Measurements from ENCODE around the gene SLC22A8. TPM values are rescaled to one million over a fixed set of nuclear protein-coding genes. Genes with fewer than 3 reads are reported as not detected.
"Not testable (repeated sequence)": the region's sequence is repeated elsewhere in the genome, so short reads cannot be mapped to it uniquely, and the experiment has no call there.

SLC22A8 gene
- total RNA-seq, 1 experiment from 2014 or later, result not detected

- no peak for DNase-seq
- H3K4me3 Mint-ChIP-seq (ENCODE audit: unreplicated experiment), result no peak overlapping the region
- no peak overlapping the region for H3K27ac Mint-ChIP-seq (ENCODE audit: unreplicated experiment)
- H3K4me1 Mint-ChIP-seq (ENCODE audit: low read depth, unreplicated experiment), result no peaks in the 10 kb centered on the region
- intact Hi-C loops (cut with micrococcal nuclease; ENCODE audit: unreplicated experiment), result no loop called here
- no peaks in the 10 kb centered on the region for H3K27me3 ChIP-seq (replicated peaks; ENCODE audit: control insufficient read depth, insufficient read depth, low read length)
- no peaks in the 10 kb centered on the region; the same call in 1 of the 2 replicates for H3K9me3 ChIP-seq
- no TSS peak for BruUV-seq (replicated peaks)
- POLR2A ChIA-PET, result no interaction called here
- H3K9me3 Mint-ChIP-seq (ENCODE audit: unreplicated experiment), result peaks cover 9% of the 10 kb centered on the region
- peaks cover 2% of the 10 kb centered on the region for H3K27me3 Mint-ChIP-seq (ENCODE audit: insufficient read depth, unreplicated experiment)
- CTCF ChIA-PET, result no interaction called here
- H3K4me3 ChIP-seq (ENCODE audit: low read depth, low read length), result no peak overlapping the region
- no peaks in the 10 kb centered on the region for H3K36me3 Mint-ChIP-seq (ENCODE audit: insufficient read depth, unreplicated experiment)
- TF ChIP-seq CTCF (IDR thresholded peaks at IDR 0.05; ENCODE audit: insufficient read depth in 1 of 2, low read depth in 1 of 2, low read length in 1 of 2, severe bottlenecking in 1 of 2, unreplicated experiment in 1 of 2), result no peak
- no peaks in the 10 kb centered on the region; the same call in 1 of the 2 replicates for H3K4me1 ChIP-seq
- no peaks in the 10 kb centered on the region for H3K36me3 ChIP-seq (ENCODE audit: control insufficient read depth, insufficient read depth, low read length)
Observed at GRCh38 chr11:62948765-62949320, 66.8 kb downstream of the SLC22A8 start.

- BruUV-seq (replicated peaks); H3K9me3 Mint-ChIP-seq (ENCODE audit: unreplicated experiment); H3K4me3 ChIP-seq (ENCODE audit: low read depth, low read length); CTCF ChIA-PET; intact Hi-C loops (cut with micrococcal nuclease; ENCODE audit: unreplicated experiment); POLR2A ChIA-PET; H3K4me3 Mint-ChIP-seq (ENCODE audit: unreplicated experiment); H3K4me1 Mint-ChIP-seq (ENCODE audit: low read depth, unreplicated experiment); DNase-seq; H3K27me3 ChIP-seq (replicated peaks; ENCODE audit: control insufficient read depth, insufficient read depth, low read length); H3K27ac Mint-ChIP-seq (ENCODE audit: unreplicated experiment); H3K9me3 ChIP-seq; H3K4me1 ChIP-seq; H3K27me3 Mint-ChIP-seq (ENCODE audit: insufficient read depth, unreplicated experiment); H3K36me3 Mint-ChIP-seq (ENCODE audit: insufficient read depth, unreplicated experiment); H3K36me3 ChIP-seq (ENCODE audit: control insufficient read depth, insufficient read depth, low read length): not testable (repeated sequence)
Observed at GRCh38 chr11:62945538-62945937, 70.1 kb downstream of the SLC22A8 start.

Other genes starting within 250 kb of the SLC22A8 start
- 26.8 and 30.1 TPM in 2 replicates for gene TAF6L, start 244.4 kb downstream of the SLC22A8 start, total RNA-seq (2022)
- gene TMEM179B, start 228.4 kb downstream of the SLC22A8 start, total RNA-seq (2022), result 59.9 and 68.4 TPM in 2 replicates
- 22.7 and 28.1 TPM in 2 replicates for gene TMEM223, start 223.8 kb downstream of the SLC22A8 start, total RNA-seq (2022)
- gene NXF1, start 210.4 kb downstream of the SLC22A8 start, total RNA-seq (2022), result 77.5 and 77.6 TPM in 2 replicates
- 39.9 and 44.2 TPM in 2 replicates for gene STX5, start 183.8 kb downstream of the SLC22A8 start, total RNA-seq (2022)
- gene TEX54, start 183.0 kb downstream of the SLC22A8 start, total RNA-seq (2022), result 0.95 TPM in 1 of 2 replicates, not detected in the other
- gene WDR74, start 176.3 kb downstream of the SLC22A8 start, total RNA-seq (2022), result 112 and 115 TPM in 2 replicates
- 763 and 879 TPM in 2 replicates for gene SLC3A2, start 134.9 kb downstream of the SLC22A8 start, total RNA-seq (2022)
- gene CHRM1, start 94.5 kb downstream of the SLC22A8 start, total RNA-seq (2022), result not detected in 2 replicates
- not detected in 2 replicates for gene SLC22A6, start 30.9 kb downstream of the SLC22A8 start, total RNA-seq (2022)
- not detected in 2 replicates for gene SLC22A24, start 128.4 kb upstream of the SLC22A8 start, total RNA-seq (2022)
- gene SLC22A25, start 227.8 kb upstream of the SLC22A8 start, total RNA-seq (2022), result 0.16 TPM in 1 of 2 replicates, not detected in the other